Umbilical cord (tissue), 2 donors: Measurements from ENCODE around the gene ANTXR1. TPM values are rescaled to one million over a fixed set of nuclear protein-coding genes. Genes with fewer than 3 reads are reported as not detected.

Experiments
- DNase-seq: peaks from one replicate; pipeline ENCODE4 v3.0.0-alpha.2; 2015; ENCODE audit warnings: low spot score
- total RNA-seq: library from RNA; depleted of rRNA; stranded (reverse); fragments of >200 nt; gene quantifications from one replicate; pipeline ENCODE4 v1.2.3, GENCODE V29; 2014; ENCODE audit warnings: low replicate concordance; ENCODE audit not compliant: insufficient read depth

The ANTXR1 gene
- total RNA-seq, result 137 TPM

DNA sequence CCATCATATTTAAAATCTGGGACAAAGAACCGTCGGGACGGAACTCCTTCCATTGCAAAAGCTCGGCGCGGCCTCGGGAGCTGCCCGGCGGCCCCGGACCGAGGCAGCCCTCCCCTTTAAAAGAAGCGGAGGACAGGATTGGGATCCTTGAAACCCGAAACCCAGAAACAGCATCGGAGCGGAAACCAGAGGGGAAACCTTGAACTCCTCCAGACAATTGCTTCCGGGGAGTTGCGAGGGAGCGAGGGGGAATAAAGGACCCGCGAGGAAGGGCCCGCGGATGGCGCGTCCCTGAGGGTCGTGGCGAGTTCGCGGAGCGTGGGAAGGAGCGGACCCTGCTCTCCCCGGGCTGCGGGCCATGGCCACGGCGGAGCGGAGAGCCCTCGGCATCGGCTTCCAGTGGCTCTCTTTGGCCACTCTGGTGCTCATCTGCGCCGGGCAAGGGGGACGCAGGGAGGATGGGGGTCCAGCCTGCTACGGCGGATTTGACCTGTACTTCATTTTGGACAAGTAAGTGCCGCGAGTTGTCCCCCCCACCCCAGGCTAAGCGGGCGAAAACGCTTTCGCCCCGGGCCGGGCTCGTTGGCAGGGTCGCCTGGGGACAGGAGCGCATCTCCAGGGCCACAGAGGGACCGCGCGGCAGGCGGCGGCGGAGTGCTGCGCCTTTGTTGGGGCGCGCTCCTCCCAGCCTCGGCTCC lies at the start of gene ANTXR1:
ANTXR1 (plus strand) TSS at position 38 of the 698 bp plus-strand sequence; CDS start at position 359, 321 bp downstream.
- DNase-seq, result peak; percentile 90

GRCh38 chr2:68964282-68964681 lies 48.7 kb upstream of the ANTXR1 start:
- no peak for DNase-seq

GRCh38 chr2:68968221-68968620 lies 44.8 kb upstream of the ANTXR1 start:
- DNase-seq, result no peak

DNA sequence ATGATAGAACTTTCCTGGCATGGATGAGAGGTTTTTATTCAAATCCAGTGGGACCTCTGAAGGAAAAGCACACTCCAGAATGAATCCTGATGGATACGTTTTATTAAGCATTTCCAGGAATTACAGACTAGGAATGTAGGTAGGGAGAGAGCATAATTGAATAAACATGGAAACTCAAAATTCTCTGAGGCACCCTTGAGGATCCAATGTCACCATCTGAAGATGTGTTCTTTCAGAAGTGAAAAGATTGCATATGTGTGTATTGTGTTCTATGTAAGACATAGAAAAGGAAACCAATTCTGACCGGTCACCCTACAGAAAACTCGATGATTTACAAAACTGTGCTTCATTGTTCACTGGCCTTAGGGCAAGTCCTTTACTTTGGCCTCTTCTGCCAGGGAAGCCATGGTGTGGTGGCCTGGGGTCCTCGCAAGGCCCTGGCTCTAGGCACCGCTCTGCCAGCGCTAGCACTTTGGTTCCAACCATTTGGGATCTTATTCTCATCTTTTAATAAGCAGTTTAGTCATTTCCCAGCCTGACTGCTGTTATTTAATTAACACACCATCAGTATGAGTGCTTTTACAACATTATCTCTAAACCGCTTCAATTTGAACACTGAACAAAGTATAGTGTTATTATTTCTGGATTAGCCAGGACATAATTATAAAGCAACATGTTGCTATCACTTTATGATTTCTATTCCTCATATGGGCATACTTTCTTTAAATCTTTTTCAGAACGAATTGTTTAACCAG lies 43.1 kb upstream of the ANTXR1 start:
- no peak for DNase-seq

DNA sequence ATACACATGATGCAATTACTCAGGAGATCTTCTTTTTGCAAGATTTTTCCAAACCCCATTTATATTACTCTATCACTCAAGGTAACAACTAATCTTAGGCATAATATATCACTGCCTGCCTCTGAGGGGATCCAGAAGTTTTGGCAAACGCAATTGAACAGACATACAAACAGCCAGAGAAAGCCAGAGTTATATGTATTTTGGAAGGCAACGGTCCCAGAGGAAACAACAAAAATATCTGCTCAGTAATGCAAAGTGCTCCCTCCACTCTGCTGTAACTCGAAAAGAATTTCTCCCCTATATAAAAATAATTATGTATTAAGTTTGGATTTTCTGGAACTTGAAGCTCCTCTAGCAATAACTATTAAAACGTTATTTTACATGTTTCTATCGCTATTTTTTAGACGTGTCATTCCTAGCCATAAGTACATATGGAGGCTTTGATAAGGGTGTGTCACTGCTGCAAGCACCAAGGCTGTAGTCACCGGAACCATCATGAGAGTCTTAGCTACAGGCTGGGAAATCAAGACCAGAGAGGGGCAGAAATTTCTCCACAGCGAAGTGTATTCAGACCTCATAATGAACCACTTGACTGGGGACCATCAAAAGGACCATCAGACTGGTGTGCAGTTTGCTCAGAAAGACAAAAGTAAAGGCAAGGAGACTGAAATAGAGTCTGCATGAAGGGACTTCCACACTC lies 42.3 kb upstream of the ANTXR1 start:
- peak; percentile 34 for DNase-seq

GRCh38 chr2:68971591-68972231 lies 41.3 kb upstream of the ANTXR1 start:
- peak; percentile 71 for DNase-seq

DNA sequence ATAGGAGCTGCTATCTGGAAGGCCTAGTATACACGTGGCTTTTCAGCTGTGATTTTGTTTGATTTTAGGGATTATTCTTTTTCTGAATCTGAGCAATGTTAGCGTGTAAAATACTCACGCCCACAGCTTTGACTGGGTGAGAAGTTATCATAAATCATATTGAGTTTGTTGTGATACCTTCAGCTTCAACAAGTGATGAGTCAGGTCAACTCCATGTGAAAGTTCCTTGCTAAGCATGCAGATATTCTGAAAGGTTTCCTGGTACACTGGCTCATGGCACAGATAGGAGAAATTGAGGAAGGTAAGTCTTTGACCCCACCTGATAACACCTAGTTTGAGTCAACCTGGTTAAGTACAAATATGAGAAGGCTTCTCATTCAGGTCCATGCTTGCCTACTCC lies 38.7 kb upstream of the ANTXR1 start, which contains the start of gene GKN1:
GKN1 (plus strand) TSS at position 386 of the 400 bp plus-strand sequence. CDS start 42 bp downstream, outside the sequence.
- DNase-seq, result no peak

- no peak for DNase-seq
Observed at GRCh38 chr2:68974946-68975665, 37.9 kb upstream of the ANTXR1 start.

- no peak for DNase-seq
Observed at GRCh38 chr2:68975844-68976243, 37.1 kb upstream of the ANTXR1 start.

- no peak for DNase-seq
Observed at GRCh38 chr2:68977453-68977852, 35.5 kb upstream of the ANTXR1 start.

DNA sequence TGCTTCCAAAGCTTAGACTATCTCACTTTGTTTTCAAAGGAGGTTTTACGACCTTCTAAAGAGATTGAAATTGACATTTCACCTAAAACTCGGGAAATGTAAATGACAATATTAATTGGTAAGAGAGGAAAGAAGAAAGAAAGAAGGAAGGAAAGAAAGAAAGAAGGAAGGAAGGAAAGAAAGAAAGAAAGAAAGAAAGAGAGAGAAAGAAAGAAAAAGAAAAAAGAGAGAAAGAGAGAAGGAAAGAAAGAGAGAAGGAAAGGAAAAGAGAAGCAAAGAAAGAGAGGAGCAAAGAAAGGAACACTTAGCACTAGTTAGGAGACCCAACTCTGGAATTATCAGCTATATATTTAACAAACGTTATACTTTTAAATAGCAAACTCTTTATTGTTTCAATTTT lies 34.9 kb upstream of the ANTXR1 start:
- DNase-seq, result no peak

GRCh38 chr2:68980956-68981355 lies 32.0 kb upstream of the ANTXR1 start:
- no peak for DNase-seq

DNA sequence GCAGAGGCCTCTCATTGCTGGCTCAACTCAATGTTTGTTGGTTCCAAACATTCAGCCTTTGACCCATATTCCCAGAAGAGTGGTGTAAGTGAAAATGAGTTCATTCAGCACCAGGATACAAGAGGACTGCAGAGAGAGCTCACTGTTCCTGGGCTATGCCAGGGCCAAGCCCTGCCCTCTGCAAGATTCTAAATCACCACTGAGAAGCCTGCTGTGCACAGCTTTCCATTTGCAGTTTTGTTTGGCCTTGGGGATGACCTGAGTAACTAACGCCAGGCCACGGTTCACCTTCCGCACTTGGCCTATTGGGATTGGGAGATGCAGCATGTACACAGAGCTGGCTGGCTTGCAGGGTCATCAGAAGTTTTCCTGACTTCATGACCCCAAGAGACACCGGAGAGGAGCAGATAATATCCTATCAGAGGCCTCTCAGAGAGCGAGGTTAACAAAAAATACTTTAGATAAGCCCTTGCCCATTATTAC lies 25.9 kb upstream of the ANTXR1 start:
- no peak for DNase-seq

- no peak for DNase-seq
Observed at GRCh38 chr2:68989035-68989434, 23.9 kb upstream of the ANTXR1 start.

GRCh38 chr2:68992341-68992740 lies 20.6 kb upstream of the ANTXR1 start:
- DNase-seq, result no peak

- no peak for DNase-seq
Observed at GRCh38 chr2:68992933-68993332, 20.0 kb upstream of the ANTXR1 start.

GRCh38 chr2:68993660-68994059 lies 19.3 kb upstream of the ANTXR1 start:
- no peak for DNase-seq

GRCh38 chr2:68994864-68995263 lies 18.1 kb upstream of the ANTXR1 start:
- DNase-seq, result no peak

GRCh38 chr2:68995916-68996315 lies 17.1 kb upstream of the ANTXR1 start:
- no peak for DNase-seq

DNA sequence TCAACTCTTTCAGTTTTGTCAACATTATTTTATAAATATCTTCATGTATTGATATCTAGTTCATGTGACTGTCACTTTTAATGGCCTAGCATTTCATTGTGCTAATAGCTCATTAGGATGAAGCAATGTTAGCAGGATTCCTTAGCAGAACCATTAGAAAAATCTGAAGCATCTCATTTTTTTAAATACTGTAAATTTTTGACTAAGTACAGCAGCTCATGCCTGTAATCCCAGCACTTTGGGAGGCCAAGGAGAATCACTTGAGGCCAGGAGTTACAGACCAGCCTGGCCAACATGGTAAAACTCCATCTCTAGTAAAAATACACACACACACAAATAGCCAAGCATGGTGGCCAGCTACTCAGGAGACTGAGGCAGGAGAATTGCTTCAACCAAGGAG lies 15.6 kb upstream of the ANTXR1 start:
- DNase-seq, result no peak

DNA sequence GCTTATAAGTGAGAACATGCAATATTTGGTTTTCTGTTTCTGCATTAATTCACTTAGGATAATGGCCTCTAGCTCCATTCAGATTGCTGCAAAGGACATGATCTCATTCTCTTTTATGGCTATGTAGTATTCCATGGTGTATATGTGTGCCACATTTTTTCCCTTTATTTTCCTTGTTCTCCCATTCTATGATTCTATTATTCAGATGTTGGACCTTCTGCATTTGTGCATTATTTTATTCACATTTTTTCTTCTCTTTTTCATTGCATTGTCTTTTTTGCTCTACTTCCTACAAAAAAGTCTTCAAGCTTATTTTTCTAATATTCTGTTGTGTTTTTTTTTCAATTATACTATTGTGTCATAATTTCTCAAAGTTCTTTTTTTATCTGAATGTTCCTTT lies 11.1 kb upstream of the ANTXR1 start:
- no peak for DNase-seq
